GM18858 (cell line): Measurements from ENCODE around the gene PCBD2.
A peak's percentile ranks its signal among the peaks of the same experiment; 100 is the strongest.
"Not testable (repeated sequence)": the region's sequence is repeated elsewhere in the genome, so short reads cannot be mapped to it uniquely, and the experiment has no call there.

ENCODE experiments used
- ATAC-seq: cut with Tn5 transposase; IDR thresholded peaks from one replicate; pipeline ENCODE4 v1.9.1; 2021; ENCODE audit not compliant: unreplicated experiment

Gene PCBD2

GRCh38 chr5:134904610-134905245 lies at the start of gene PCBD2:
Gene PCBD2, plus strand, starts transcription at chr5:134905131. Its CDS starts 9 bp downstream, at chr5:134905140.
- ATAC-seq = peak; percentile 64

GRCh38 chr5:134856465-134856864 lies 48.5 kb upstream of the PCBD2 start:
- not testable (repeated sequence) for ATAC-seq

- no peak for ATAC-seq
Measured at GRCh38 chr5:134857401-134857800, 47.5 kb upstream of the PCBD2 start.

GRCh38 chr5:134864707-134865106 lies 40.2 kb upstream of the PCBD2 start:
- no peak for ATAC-seq

- ATAC-seq = no peak
Measured at GRCh38 chr5:134873494-134873893, 31.4 kb upstream of the PCBD2 start.

- ATAC-seq = peak; percentile 57
Measured at GRCh38 chr5:134873987-134874830, 30.7 kb upstream of the PCBD2 start, which contains the start of gene TXNDC15. Gene TXNDC15, plus strand, starts transcription at chr5:134874371. Its CDS starts 57 bp downstream, at chr5:134874428.

- ATAC-seq = no peak
Measured at GRCh38 chr5:134874831-134875655, 29.9 kb upstream of the PCBD2 start.

GRCh38 chr5:134877159-134877558 lies 27.8 kb upstream of the PCBD2 start:
- ATAC-seq = no peak

GRCh38 chr5:134878403-134878802 lies 26.5 kb upstream of the PCBD2 start:
- ATAC-seq = no peak

GRCh38 chr5:134879456-134879855 lies 25.5 kb upstream of the PCBD2 start:
- ATAC-seq = no peak

- not testable (repeated sequence) for ATAC-seq
Measured at GRCh38 chr5:134880937-134881336, 24.0 kb upstream of the PCBD2 start.

GRCh38 chr5:134881711-134882110 lies 23.2 kb upstream of the PCBD2 start:
- ATAC-seq = not testable (repeated sequence)

- no peak for ATAC-seq
Measured at GRCh38 chr5:134887593-134888159, 17.3 kb upstream of the PCBD2 start.

GRCh38 chr5:134889335-134889734 lies 15.6 kb upstream of the PCBD2 start:
- no peak for ATAC-seq

- ATAC-seq = no peak
Measured at GRCh38 chr5:134891473-134891872, 13.5 kb upstream of the PCBD2 start.

- no peak for ATAC-seq
Measured at GRCh38 chr5:134892282-134892681, 12.6 kb upstream of the PCBD2 start.

- no peak for ATAC-seq
Measured at GRCh38 chr5:134892926-134893325, 12.0 kb upstream of the PCBD2 start.

- ATAC-seq = no peak
Measured at GRCh38 chr5:134893748-134894505, 11.0 kb upstream of the PCBD2 start.

GRCh38 chr5:134902071-134902801 lies 2.7 kb upstream of the PCBD2 start:
- peak; percentile 34 for ATAC-seq
